GM19043 (cell line): ENCODE results near the gene SLFN12L.
"Not testable (repeated sequence)": the region's sequence is repeated elsewhere in the genome, so short reads cannot be mapped to it uniquely, and the experiment has no call there.

ENCODE experiments used
- ATAC-seq: cut with Tn5 transposase; IDR thresholded peaks from one replicate; pipeline ENCODE4 v1.9.1; 2021; ENCODE audit warnings: low read depth; ENCODE audit not compliant: unreplicated experiment

The SLFN12L gene

GRCh38 chr17:35543856-35544255, 6.4 kb upstream of the SLFN12L start:
- ATAC-seq = no peak

- ATAC-seq = no peak
These were observed 5.5 kb upstream of the SLFN12L start for GRCh38 chr17:35542990-35543389.

GRCh38 chr17:35541434-35541833, 4.0 kb upstream of the SLFN12L start:
- ATAC-seq = no peak

GRCh38 chr17:35540589-35541404, 3.3 kb upstream of the SLFN12L start:
- ATAC-seq = no peak

GRCh38 chr17:35539659-35540026, 2.2 kb upstream of the SLFN12L start:
- no peak for ATAC-seq

GRCh38 chr17:35536664-35537171, 760 bp downstream of the SLFN12L start:
- ATAC-seq = no peak

- ATAC-seq = not testable (repeated sequence)
These were observed 2.1 kb downstream of the SLFN12L start for GRCh38 chr17:35535406-35535805.

- no peak for ATAC-seq
These were observed 2.8 kb downstream of the SLFN12L start for GRCh38 chr17:35534576-35535093.

- no peak for ATAC-seq
These were observed 6.3 kb downstream of the SLFN12L start for GRCh38 chr17:35531160-35531559.

- no peak for ATAC-seq
These were observed 7.6 kb downstream of the SLFN12L start for GRCh38 chr17:35529866-35530265.

- ATAC-seq = not testable (repeated sequence)
These were observed 8.2 kb downstream of the SLFN12L start for GRCh38 chr17:35529326-35529725.

- ATAC-seq = no peak
These were observed 14.2 kb downstream of the SLFN12L start for GRCh38 chr17:35523296-35523695.

- not testable (repeated sequence) for ATAC-seq
These were observed 15.7 kb downstream of the SLFN12L start for GRCh38 chr17:35521654-35522256.

- ATAC-seq = no peak
These were observed 16.3 kb downstream of the SLFN12L start for GRCh38 chr17:35521150-35521549.

- ATAC-seq = no peak
These were observed 17.5 kb downstream of the SLFN12L start for GRCh38 chr17:35519906-35520442.

GRCh38 chr17:35519439-35519838, 18.0 kb downstream of the SLFN12L start:
- no peak for ATAC-seq

GRCh38 chr17:35518431-35518830, 19.0 kb downstream of the SLFN12L start:
- ATAC-seq = not testable (repeated sequence)

GRCh38 chr17:35515027-35515426, 22.5 kb downstream of the SLFN12L start:
- ATAC-seq = no peak

GRCh38 chr17:35514564-35514963, 22.9 kb downstream of the SLFN12L start:
- ATAC-seq = no peak

- ATAC-seq = no peak
These were observed 27.4 kb downstream of the SLFN12L start for GRCh38 chr17:35510052-35510451.

- ATAC-seq = not testable (repeated sequence)
These were observed 29.8 kb downstream of the SLFN12L start for GRCh38 chr17:35507714-35508113.
